ELF-1 (cell line): ENCODE data around the gene GON7.
"Not testable (repeated sequence)": the region's sequence is repeated elsewhere in the genome, so short reads cannot be mapped to it uniquely, and the experiment has no call there.

Experiments used
- DNase-seq: peaks from one replicate; pipeline ENCODE4 v3.0.0-alpha.2; 2016; ENCODE audit warnings: low read depth, low spot score

The GON7 gene

DNA sequence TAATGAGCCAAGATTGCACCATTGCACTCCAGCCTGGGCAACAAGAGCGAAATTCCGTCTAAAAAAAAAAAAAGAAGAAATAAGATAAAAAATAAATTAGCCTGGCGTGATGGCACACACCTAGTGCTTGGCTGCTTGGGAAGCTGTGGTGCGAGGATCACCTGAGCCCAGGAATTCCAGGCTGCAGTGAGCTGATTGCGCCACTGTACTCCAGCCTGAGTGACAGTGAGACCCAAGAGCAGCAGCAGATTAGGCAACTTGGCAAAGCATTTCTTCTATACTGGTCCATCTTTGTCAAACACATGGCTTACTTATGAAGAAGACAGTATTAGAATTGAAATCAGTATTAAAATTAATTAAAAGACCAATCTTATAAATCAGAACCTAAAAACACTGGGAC, 6.3 kb downstream of the GON7 start:
- no peak for DNase-seq

DNA sequence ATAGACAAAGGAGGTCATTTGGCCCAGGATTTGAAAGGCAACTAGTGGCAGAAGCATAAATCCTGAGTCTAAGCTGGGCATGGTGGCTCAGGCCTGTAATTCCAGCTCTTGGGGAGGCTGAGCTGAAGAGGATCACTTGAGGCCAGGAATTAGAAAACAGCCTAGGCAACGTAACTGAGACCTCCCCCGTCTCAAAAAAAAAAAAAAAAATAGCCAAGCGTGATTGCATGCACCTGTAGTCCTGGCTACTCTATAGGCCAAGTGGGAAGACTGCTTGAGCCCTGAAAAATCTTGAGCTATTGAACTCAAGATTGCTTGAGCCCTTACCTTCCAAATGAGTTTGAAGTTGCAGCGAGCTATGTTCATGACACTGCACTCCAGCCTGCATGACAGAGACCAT, 7.8 kb downstream of the GON7 start:
- no peak for DNase-seq

DNA sequence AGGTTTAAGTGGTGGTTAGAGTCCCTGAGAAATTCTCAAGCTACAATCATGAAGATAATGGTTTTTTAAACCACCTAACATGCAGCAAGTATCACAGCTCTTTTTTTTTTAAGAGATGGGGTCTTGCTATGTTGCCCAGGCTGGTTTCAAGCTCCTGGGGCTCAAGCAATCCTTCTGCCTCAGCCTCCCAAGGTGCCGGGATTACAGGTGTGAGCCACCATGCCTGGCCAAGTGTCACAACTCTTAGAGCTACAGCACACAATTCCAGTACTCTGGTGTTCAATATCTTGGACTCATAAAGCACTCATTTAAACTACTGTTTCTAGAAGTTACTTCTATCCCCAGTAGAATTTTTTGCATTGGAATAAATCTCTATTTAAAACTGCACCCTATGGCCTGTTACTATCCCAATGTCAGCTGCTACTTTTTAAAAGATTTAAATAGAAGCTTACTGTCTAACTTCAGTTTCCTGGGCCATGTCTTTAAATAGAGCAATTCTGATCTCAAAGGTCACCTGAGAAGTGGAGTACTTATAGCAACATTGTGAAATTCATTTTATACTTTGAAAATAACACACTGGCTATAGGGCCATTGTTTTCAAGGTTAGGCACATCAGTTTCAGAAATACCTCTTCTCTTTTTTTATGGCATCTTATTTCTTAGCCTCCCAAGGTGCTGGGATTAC, 11.4 kb downstream of the GON7 start:
- DNase-seq = no peak

DNA sequence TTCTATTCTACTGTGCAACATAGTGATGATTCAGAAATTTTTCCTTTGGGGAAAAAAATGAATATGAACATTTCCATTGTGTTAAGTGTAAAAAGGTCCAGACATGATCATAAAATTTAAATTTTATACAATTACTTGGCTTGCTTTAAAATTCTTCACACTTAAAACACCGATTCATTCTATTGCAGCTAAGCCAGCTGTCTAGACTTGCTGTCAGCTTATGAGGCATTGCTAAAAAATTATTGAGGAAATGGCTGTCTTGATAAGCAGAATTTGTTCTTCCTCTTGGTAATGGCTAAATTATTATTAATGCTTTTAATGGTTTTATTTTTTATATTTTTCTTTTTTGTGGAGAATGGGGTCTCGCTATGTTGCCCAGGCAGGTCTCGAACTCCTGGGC, 19.9 kb downstream of the GON7 start:
- no peak for DNase-seq

- DNase-seq = no peak
Observed at GRCh38 chr14:93186466-93186865, 20.4 kb downstream of the GON7 start.

GRCh38 chr14:93185349-93185720, 21.5 kb downstream of the GON7 start:
- no peak for DNase-seq

- DNase-seq = peak; percentile 83
Observed at GRCh38 chr14:93184391-93185348, 22.2 kb downstream of the GON7 start, which contains the start of the genes LYSET and MOAP1. TSS of gene LYSET (plus strand) at chr14:93185317. CDS start at chr14:93185406, 89 bp downstream. TSS of gene MOAP1 (minus strand) at chr14:93184897. CDS start at chr14:93184242, 655 bp downstream.

DNA sequence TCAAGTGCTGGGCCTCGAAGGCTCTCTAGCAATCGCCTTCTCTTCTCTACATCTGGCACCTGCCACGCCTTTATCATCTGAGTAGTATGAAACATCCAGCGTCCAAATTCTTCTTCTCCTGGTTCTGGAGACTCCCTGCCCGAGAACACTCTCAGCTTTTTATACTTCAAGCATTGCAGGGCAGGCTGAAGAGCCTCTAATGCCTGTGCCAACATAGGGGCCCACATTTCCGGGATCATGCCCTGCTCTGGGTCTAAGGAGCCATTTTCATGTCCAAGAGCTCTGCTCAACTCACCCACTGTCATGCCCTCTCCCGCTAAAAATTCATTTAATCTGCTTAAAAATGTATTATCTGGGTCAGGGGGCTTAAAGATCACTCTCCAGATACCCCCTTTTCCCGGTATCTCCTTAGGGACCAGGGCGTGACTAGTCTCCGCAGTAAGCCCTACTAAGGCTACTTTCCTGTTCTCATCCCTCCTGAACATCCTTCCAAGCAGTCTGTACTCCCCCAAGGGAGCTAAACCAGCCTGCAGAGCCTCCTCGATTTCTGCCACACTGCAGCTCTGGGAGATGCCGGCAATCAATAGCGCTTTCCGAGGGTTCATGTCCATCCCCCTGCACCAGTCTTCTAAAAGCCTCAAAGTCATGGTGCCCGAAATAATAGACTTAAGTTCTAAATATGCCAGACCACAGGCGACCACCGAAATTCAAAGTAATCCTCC, 23.1 kb downstream of the GON7 start:
- no peak for DNase-seq

DNA sequence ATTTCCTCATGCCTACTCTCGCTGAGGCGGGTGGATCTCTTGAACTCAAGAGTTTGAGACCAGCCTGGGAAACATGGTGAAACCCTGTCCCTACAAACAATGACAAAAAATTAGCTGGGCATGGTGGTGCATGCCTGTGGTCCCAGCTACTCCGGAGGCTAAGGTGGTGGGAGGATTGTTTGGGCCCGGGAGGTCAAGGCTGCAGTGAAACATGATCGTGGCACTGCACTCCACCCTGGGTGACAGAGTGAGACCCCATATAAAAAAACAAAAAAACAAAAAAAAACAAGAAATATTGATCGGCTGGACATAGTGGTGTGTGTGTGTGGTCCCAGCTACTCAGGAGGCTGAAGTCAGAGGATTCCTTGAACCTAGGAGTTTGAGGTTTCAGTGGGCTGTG, 31.4 kb downstream of the GON7 start:
- DNase-seq = no peak

- not testable (repeated sequence) for DNase-seq
Observed at GRCh38 chr14:93174731-93175130, 32.1 kb downstream of the GON7 start.

DNA sequence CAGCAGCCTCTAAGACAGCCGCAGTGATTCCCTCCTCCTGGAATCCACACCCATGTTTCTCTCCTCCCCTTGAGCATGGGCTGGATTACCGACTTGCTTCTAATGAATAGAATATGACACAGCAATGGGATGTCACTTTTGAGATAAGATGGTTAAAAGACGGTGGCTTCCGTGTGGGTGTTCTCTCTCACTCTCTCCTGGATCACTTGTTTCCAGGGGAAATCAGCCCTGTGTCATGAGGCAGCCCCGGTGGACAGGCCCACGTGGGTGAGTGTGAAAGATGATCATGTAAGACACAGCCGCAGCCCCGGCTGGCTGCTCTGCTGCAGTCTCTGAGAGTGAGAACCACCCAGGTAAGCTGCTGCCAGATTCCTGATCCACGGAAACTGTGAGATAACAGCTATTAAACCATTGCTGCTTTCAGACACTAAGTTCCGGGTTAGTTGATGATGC, 32.9 kb downstream of the GON7 start:
- DNase-seq = no peak

DNA sequence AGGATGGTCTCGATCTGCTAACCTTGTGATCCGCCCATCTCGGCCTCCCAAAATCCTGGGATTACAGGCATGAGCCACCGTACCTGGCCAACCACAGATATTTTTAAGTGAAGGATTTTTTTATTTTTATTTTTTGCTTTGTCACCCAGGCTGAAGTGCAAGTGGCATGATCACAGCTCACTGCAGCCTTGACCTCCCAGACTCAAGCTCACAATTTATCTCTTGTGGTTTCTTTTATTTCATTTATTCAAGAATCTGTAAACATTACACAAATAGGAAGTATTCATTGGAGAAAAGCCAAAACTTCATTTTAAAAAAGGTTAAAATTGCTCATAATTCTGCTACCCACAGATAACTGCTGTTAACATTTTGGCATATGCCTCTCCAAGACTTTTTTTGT, 35.5 kb downstream of the GON7 start:
- DNase-seq = no peak

DNA sequence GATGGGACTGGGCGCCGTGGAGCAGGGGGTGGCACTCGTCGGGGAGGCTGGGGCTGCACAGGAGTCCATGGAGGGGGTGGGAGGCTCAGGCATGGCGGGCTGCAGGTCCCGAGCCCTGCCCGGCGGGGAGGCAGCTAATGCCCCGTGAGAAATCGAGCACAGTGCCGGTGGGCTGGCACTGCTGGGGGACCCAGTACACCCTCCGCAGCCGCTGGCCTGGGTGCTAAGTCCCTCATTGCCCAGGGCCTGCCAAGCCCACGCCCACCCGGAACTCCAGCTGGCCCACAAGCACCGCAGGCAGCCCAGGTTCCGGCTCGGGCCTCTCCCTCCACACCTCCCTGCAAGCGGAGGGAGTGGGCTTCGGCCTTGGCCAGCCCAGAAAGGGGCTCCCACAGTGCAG, 36.7 kb downstream of the GON7 start:
- not testable (repeated sequence) for DNase-seq

GRCh38 chr14:93169619-93170018, 37.2 kb downstream of the GON7 start:
- not testable (repeated sequence) for DNase-seq

DNA sequence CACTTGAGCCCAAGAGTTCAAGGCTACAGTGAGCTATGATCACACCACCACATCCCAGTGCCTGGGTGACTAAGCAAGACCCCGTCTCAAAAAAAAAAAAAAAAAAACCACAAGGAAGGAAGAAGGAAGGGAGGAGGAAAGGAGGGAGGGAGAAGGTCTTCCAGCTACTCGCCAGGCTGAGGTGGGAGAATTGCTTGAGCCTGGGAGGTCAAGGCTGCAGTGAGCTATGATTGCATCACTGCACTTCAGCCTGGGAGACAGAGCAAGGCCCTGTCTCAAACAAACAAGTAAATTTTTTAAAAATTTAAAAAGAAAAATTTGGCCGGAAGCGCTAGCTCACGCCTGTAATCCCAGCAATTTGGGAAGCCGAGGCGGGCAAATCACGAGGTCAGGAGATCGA, 38.3 kb downstream of the GON7 start:
- DNase-seq = not testable (repeated sequence)

DNA sequence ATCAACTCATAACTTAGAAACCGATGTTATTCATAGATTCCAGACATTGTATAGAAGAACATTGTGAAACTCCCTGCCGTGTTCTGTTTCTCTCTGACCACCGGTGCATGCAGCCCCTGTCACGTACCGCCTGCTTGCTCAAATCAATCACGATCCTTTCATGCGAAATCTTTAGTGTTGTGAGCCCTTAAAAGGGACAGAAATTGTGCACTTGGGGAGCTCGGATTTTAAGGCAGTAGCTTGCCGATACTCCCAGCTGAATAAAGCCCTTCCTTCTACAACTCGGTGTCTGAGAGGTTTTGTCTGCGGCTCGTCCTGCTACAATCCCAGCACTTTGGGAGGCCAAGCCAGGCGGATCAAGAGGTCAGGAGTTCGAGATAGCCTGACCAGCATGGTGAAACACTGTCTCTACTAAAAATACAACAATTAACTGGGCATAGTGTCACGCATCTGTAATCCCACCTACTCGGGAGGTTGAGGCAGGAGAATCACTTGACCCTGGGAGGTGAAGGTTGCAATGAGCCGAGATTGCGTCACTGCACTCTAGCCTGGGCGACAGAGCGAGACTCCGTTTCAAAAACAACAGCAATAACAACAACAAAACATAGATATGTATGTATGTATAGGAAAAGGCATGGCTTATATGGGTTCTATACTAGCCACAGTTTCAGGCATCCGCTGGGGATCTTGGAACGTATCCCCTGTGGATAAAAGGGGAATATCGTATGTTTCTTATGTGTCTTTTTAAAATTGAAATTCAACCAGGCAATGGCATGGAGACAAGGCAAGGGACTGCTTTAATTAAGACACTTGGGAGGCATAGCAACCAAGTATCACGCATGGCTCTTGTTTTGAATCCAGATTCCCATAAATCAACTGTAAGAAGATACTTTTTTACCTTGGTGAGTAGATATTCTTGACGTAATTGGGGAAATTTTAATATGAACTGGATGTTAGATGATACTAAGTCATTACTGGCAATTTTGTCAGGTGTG, 41.3 kb downstream of the GON7 start:
- DNase-seq = not testable (repeated sequence)

DNA sequence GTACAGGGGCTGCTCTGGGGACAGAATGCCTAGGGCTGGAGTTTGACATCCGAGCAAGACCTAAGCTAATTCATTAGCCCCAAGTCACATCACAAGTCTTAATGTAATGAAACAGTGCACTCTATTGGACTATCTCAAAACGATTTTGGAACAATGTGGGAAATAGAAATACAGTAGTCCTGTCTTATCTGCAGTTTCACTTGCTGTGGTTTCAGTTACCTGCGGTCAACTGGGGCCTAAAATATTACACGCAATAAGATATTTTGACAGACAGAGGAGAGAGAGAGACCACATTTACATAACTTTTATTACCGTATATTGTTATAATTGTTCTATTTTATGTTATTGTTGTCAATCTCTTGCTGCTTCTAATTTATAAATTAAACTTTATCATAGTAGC, 43.3 kb downstream of the GON7 start:
- no peak for DNase-seq

GRCh38 chr14:93161411-93161940, 45.4 kb downstream of the GON7 start:
- no peak for DNase-seq

DNA sequence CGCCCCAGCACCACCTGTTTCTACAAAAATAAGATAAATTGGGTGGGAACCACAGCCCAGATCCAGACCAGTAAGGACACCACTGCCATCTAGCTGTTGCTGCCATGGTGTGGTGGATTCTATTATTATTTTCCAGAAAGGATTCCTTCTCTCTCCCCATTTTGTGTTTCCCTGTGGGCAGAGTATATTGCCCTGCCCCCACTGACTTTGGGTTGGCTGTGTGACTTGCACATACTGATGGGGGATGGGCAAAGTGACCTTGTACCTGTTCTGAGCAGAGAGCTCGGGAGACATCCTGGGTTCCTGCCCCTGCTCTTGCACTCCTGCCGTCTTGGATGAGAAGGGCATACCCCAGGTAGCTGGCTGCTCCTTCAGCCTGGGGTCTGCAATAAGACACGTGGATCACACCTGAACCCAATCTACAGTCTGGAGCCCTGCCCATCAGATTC, 46.5 kb downstream of the GON7 start:
- peak; percentile 45 for DNase-seq

DNA sequence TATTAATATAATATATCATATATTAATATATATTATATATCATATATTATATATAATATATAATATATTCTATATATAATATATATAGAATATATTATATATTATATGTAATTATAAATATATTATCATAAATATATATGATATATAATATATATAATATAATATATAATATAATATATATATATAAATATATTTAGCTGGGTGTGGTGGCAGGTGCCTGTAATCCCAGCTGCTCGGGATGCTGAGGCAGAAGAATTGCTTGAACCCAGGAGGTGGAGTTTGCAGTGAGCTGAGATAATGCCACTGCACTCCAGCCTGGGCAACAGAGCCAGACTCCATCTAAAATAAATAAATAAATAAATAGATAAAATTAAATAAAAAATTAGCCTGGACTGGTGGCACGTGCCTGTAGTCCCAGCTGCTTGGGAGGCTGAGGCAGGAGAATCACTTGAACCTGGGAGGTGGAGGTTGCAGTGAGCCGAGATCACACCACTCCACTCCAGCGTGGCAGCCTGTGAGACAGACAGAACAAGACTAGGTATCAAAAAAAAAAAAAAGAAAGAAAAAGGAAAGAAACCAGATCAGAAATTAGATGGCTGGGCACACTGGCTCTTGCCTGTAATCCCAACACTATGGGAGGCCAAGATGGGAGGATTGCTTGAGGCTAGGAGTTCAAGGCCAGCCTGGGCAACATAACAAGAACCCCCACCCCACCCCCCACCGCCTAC, 47.1 kb downstream of the GON7 start:
- DNase-seq = not testable (repeated sequence)
